SK-N-SH treated with all-trans-retinoic acid at 6 μM for 48 hours (cell line): ENCODE measurements around the gene CLDN2.
A peak's percentile ranks its signal among the peaks of the same experiment; 100 is the strongest.

ENCODE experiments used
- ATAC-seq: fragments of 200-7000 bp; cut with Tn5 transposase; 3 replicates; pipeline ENCODE4 v1.9.1; 2020; ENCODE audit warnings: mild to moderate bottlenecking, moderate library complexity
- ARNTL ChIP-seq: fragments of 450-650 bp; formaldehyde crosslinking; IDR thresholded peaks from 2 replicates; pipeline ENCODE4 v1.5.0; 2020; ENCODE audit warnings: low read depth, mild to moderate bottlenecking, moderate library complexity, borderline replicate concordance
- BACH2 ChIP-seq: fragments of 250-450 bp; sonication (Bioruptor Pico); IDR thresholded peaks from 2 replicates; pipeline ENCODE4 v1.9.0; 2021; ENCODE audit warnings: mild to moderate bottlenecking, borderline replicate concordance
- CREB5 ChIP-seq: fragments of 250-450 bp; sonication (Bioruptor Pico); IDR thresholded peaks from 2 replicates; pipeline ENCODE4 v1.5.1; 2020; ENCODE audit warnings: low read depth, mild to moderate bottlenecking, moderate library complexity
- CSDC2 ChIP-seq: fragments of 250-450 bp; sonication (Bioruptor Pico); IDR thresholded peaks from 2 replicates; pipeline ENCODE4 v1.5.0; 2020; ENCODE audit warnings: mild to moderate bottlenecking, moderate library complexity
- CSRNP3 ChIP-seq: fragments of 250-450 bp; sonication (Bioruptor Pico); IDR thresholded peaks from 2 replicates; pipeline ENCODE4 v1.5.1; 2021; ENCODE audit warnings: mild to moderate bottlenecking, moderate library complexity
- ESRRG ChIP-seq: fragments of 250-450 bp; sonication (Bioruptor Pico); IDR thresholded peaks from 2 replicates; pipeline ENCODE4 v1.6.1; 2021; ENCODE audit warnings: mild to moderate bottlenecking
- GLIS3 ChIP-seq: fragments of 250-450 bp; sonication (Bioruptor Pico); IDR thresholded peaks from 2 replicates; pipeline ENCODE4 v1.5.0; 2020; ENCODE audit warnings: mild to moderate bottlenecking, moderate library complexity
- ISL1 ChIP-seq: fragments of 250-450 bp; sonication (Bioruptor Pico); IDR thresholded peaks from 2 replicates; pipeline ENCODE4 v2.1.2; 2022; ENCODE audit warnings: mild to moderate bottlenecking, moderate library complexity
- OSR1 ChIP-seq: fragments of 250-450 bp; sonication (Bioruptor Pico); IDR thresholded peaks from 2 replicates; pipeline ENCODE4 v1.8.0; 2022; ENCODE audit warnings: moderate library complexity, mild to moderate bottlenecking, inconsistent platforms
- PATZ1 ChIP-seq: fragments of 250-450 bp; sonication (Bioruptor Pico); IDR thresholded peaks from 2 replicates; pipeline ENCODE4 v1.8.0; 2020; ENCODE audit warnings: mild to moderate bottlenecking, moderate library complexity, borderline replicate concordance
- POU6F1 ChIP-seq: fragments of 250-450 bp; sonication (Bioruptor Pico); IDR thresholded peaks from 2 replicates; pipeline ENCODE4 v1.8.0; 2021; ENCODE audit warnings: low read depth, mild to moderate bottlenecking, moderate library complexity, borderline replicate concordance
- PPARA ChIP-seq: fragments of 250-450 bp; sonication (Bioruptor Pico); IDR thresholded peaks from 2 replicates; pipeline ENCODE4 v1.5.0; 2020; ENCODE audit warnings: mild to moderate bottlenecking, borderline replicate concordance
- RARB ChIP-seq: fragments of 250-450 bp; sonication (Bioruptor Pico); IDR thresholded peaks from 2 replicates; pipeline ENCODE4 v1.8.0; 2021; ENCODE audit warnings: mild to moderate bottlenecking, moderate library complexity
- SNAI2 ChIP-seq: fragments of 250-450 bp; sonication (Bioruptor Pico); IDR thresholded peaks from 2 replicates; pipeline ENCODE4 v1.5.0; 2020; ENCODE audit warnings: mild to moderate bottlenecking, moderate library complexity
- TCF4 ChIP-seq: fragments of 250-450 bp; sonication (Bioruptor Pico); IDR thresholded peaks from 2 replicates; pipeline ENCODE4 v1.8.0; 2021; ENCODE audit warnings: mild to moderate bottlenecking, moderate library complexity, borderline replicate concordance
- TOX ChIP-seq: fragments of 250-450 bp; sonication (Bioruptor Pico); IDR thresholded peaks from 2 replicates; pipeline ENCODE4 v1.8.0; 2021; ENCODE audit warnings: mild to moderate bottlenecking, moderate library complexity, borderline replicate concordance
- TSHZ2 ChIP-seq: fragments of 250-450 bp; sonication (Bioruptor Pico); IDR thresholded peaks from 2 replicates; pipeline ENCODE4 v1.5.0; 2020; ENCODE audit warnings: mild to moderate bottlenecking, moderate library complexity
- ZC3H10 ChIP-seq: fragments of 250-450 bp; sonication (Bioruptor Pico); IDR thresholded peaks from 2 replicates; pipeline ENCODE4 v1.5.1; 2021; ENCODE audit warnings: mild to moderate bottlenecking, moderate library complexity
- ZFP3 ChIP-seq: fragments of 250-450 bp; sonication (Bioruptor Pico); IDR thresholded peaks from 2 replicates; pipeline ENCODE4 v1.5.0; 2020; ENCODE audit warnings: mild to moderate bottlenecking, moderate library complexity
- ZNF70 ChIP-seq: fragments of 450-650 bp; formaldehyde crosslinking; IDR thresholded peaks from 2 replicates; pipeline ENCODE4 v1.5.0; 2020; ENCODE audit warnings: mild to moderate bottlenecking, moderate library complexity
- ZNF8 ChIP-seq: fragments of 450-650 bp; formaldehyde crosslinking; IDR thresholded peaks from 2 replicates; pipeline ENCODE4 v1.5.0; 2020; ENCODE audit warnings: mild to moderate bottlenecking, moderate library complexity

CLDN2 gene

GRCh38 chrX:106954041-106954440, 33.8 kb downstream of the CLDN2 start:
- TF ChIP-seq RARB (CRISPR knock-in tag) (no peak), PATZ1 (CRISPR knock-in tag) (no peak), ISL1 (CRISPR knock-in tag) (no peak), ARNTL (CRISPR knock-in tag) (no peak), SNAI2 (CRISPR knock-in tag) (no peak), ZNF70 (CRISPR knock-in tag) (no peak), ESRRG (CRISPR knock-in tag) (no peak), PPARA (CRISPR knock-in tag) (no peak), TSHZ2 (CRISPR knock-in tag) (no peak), OSR1 (CRISPR knock-in tag) (no peak), ZNF8 (CRISPR knock-in tag) (no peak), CSRNP3 (no peak), CSDC2 (no peak), CREB5 (CRISPR knock-in tag) (no peak), TCF4 (CRISPR knock-in tag) (no peak), TOX (CRISPR knock-in tag) (no peak), POU6F1 (no peak), ZFP3 (CRISPR knock-in tag) (no peak), ZC3H10 (CRISPR knock-in tag) (no peak)
- no peak for ATAC-seq

- TF ChIP-seq TCF4 (CRISPR knock-in tag) (no peak), ZNF70 (CRISPR knock-in tag) (no peak), GLIS3 (CRISPR knock-in tag) (no peak), PATZ1 (CRISPR knock-in tag) (no peak), BACH2 (CRISPR knock-in tag) (no peak), ESRRG (CRISPR knock-in tag) (no peak), POU6F1 (no peak), CSRNP3 (no peak), OSR1 (CRISPR knock-in tag) (no peak)
- TF ChIP-seq, all 23 proteins: peak for 0
- ATAC-seq, result peak; percentile 76
Measured at GRCh38 chrX:106955004-106955772, 35.0 kb downstream of the CLDN2 start.
